ENCODE data around the gene SEL1L3. TPM values are rescaled to one million over a fixed set of nuclear protein-coding genes. Genes with fewer than 3 reads are reported as not detected.

The SEL1L3 gene
- total RNA-seq, 1 donor from 2014 or later = 123 TPM

GRCh38 chr4:25890571-25891485 is 28.0 kb upstream of the SEL1L3 start:
- H3K36me3 ChIP-seq (ENCODE audit: control insufficient read depth, insufficient read depth, low read length) = no peaks in the 10 kb centered on the region
- TF ChIP-seq CTCF (IDR thresholded peaks at IDR 0.05; ENCODE audit: insufficient read depth, low read length, poor library complexity, severe bottlenecking) = no peak
- no peak for DNase-seq (ENCODE audit: low read depth)
- H3K27me3 ChIP-seq (ENCODE audit: control insufficient read depth, insufficient read depth, low read length) = no peaks in the 10 kb centered on the region
- no peak overlapping the region for H3K4me3 ChIP-seq (ENCODE audit: low read depth, low read length)

GRCh38 chr4:25889589-25890503 is 27.1 kb upstream of the SEL1L3 start:
- TF ChIP-seq CTCF (IDR thresholded peaks at IDR 0.05; ENCODE audit: insufficient read depth, low read length, poor library complexity, severe bottlenecking) = no peak
- no peak overlapping the region for H3K4me3 ChIP-seq (ENCODE audit: low read depth, low read length)
- no peaks in the 10 kb centered on the region for H3K27me3 ChIP-seq (ENCODE audit: control insufficient read depth, insufficient read depth, low read length)
- H3K36me3 ChIP-seq (ENCODE audit: control insufficient read depth, insufficient read depth, low read length) = no peaks in the 10 kb centered on the region
- no peak for DNase-seq (ENCODE audit: low read depth)

- DNase-seq (ENCODE audit: low read depth) = no peak
- H3K36me3 ChIP-seq (ENCODE audit: control insufficient read depth, insufficient read depth, low read length) = no peaks in the 10 kb centered on the region
- TF ChIP-seq CTCF (IDR thresholded peaks at IDR 0.05; ENCODE audit: insufficient read depth, low read length, poor library complexity, severe bottlenecking) = no peak
- H3K4me3 ChIP-seq (ENCODE audit: low read depth, low read length) = no peak overlapping the region
- no peaks in the 10 kb centered on the region for H3K27me3 ChIP-seq (ENCODE audit: control insufficient read depth, insufficient read depth, low read length)
These were observed 26.0 kb upstream of the SEL1L3 start for GRCh38 chr4:25888781-25889180.

- no peaks in the 10 kb centered on the region for H3K36me3 ChIP-seq (ENCODE audit: control insufficient read depth, insufficient read depth, low read length)
- H3K4me3 ChIP-seq (ENCODE audit: low read depth, low read length) = no peak overlapping the region
- no peaks in the 10 kb centered on the region for H3K27me3 ChIP-seq (ENCODE audit: control insufficient read depth, insufficient read depth, low read length)
- no peak for TF ChIP-seq CTCF (IDR thresholded peaks at IDR 0.05; ENCODE audit: insufficient read depth, low read length, poor library complexity, severe bottlenecking)
- DNase-seq (ENCODE audit: low read depth) = peak; percentile 78
These were observed 21.4 kb upstream of the SEL1L3 start for GRCh38 chr4:25884031-25884782.

GRCh38 chr4:25883565-25883964 is 20.8 kb upstream of the SEL1L3 start:
- no peak for TF ChIP-seq CTCF (IDR thresholded peaks at IDR 0.05; ENCODE audit: insufficient read depth, low read length, poor library complexity, severe bottlenecking)
- DNase-seq (ENCODE audit: low read depth) = no peak
- no peaks in the 10 kb centered on the region for H3K36me3 ChIP-seq (ENCODE audit: control insufficient read depth, insufficient read depth, low read length)

More at GRCh38 chr4:25883565-25883964, 20.8 kb upstream of the SEL1L3 start:
- Histone ChIP-seq H3K4me3 (ENCODE audit: low read depth, low read length) (no peak overlapping the region), H3K27me3 (ENCODE audit: control insufficient read depth, insufficient read depth, low read length) (no peaks in the 10 kb centered on the region)
